ENCODE data around the gene POPDC2.

The POPDC2 gene

GRCh38 chr3:119652306-119653033, 7.9 kb downstream of the POPDC2 start:
- TF ChIP-seq TSHZ2 (CRISPR knock-in tag; IDR thresholded peaks at IDR 0.05): no peak
- TF ChIP-seq TOX (CRISPR knock-in tag; IDR thresholded peaks at IDR 0.05; ENCODE audit: borderline replicate concordance): no peak
- TF ChIP-seq CREB5 (CRISPR knock-in tag; IDR thresholded peaks at IDR 0.05; ENCODE audit: low read depth): no peak
- TF ChIP-seq PPARA (CRISPR knock-in tag; IDR thresholded peaks at IDR 0.05; ENCODE audit: borderline replicate concordance): no peak
- TF ChIP-seq CSDC2 (CRISPR knock-in tag; IDR thresholded peaks at IDR 0.05): no peak
- no peak for TF ChIP-seq SNAI2 (CRISPR knock-in tag; IDR thresholded peaks at IDR 0.05)
- no peak for TF ChIP-seq ZC3H10 (CRISPR knock-in tag; IDR thresholded peaks at IDR 0.05)
- no peak for TF ChIP-seq CSRNP3 (CRISPR knock-in tag; IDR thresholded peaks at IDR 0.05)
- TF ChIP-seq GLIS3 (CRISPR knock-in tag; IDR thresholded peaks at IDR 0.05): no peak
- TF ChIP-seq ISL1 (CRISPR knock-in tag; IDR thresholded peaks at IDR 0.05): no peak
- no peak for TF ChIP-seq POU6F1 (CRISPR knock-in tag; IDR thresholded peaks at IDR 0.05; ENCODE audit: borderline replicate concordance, low read depth)
- TF ChIP-seq ZNF565 (CRISPR knock-in tag; conservative IDR thresholded peaks at IDR 0.05; ENCODE audit: low read depth): no peak
- ATAC-seq: no peak; the same call in 1 of the 3 replicates

GRCh38 chr3:119649761-119650160, 10.6 kb downstream of the POPDC2 start:
- TF ChIP-seq CSDC2 (CRISPR knock-in tag; IDR thresholded peaks at IDR 0.05) (no peak), CSRNP3 (CRISPR knock-in tag; IDR thresholded peaks at IDR 0.05) (no peak), ISL1 (CRISPR knock-in tag; IDR thresholded peaks at IDR 0.05) (peak; percentile 14; the same call in 1 of the 2 replicates), PATZ1 (CRISPR knock-in tag; IDR thresholded peaks at IDR 0.05; ENCODE audit: borderline replicate concordance) (no peak), TSHZ2 (CRISPR knock-in tag; IDR thresholded peaks at IDR 0.05) (0 out of 2 replicates have a peak, but pooled peaks have one; percentile 31), CREB5 (CRISPR knock-in tag; IDR thresholded peaks at IDR 0.05; ENCODE audit: low read depth) (no peak), ZNF70 (CRISPR knock-in tag; IDR thresholded peaks at IDR 0.05) (no peak), ZC3H10 (CRISPR knock-in tag; IDR thresholded peaks at IDR 0.05) (no peak), POU6F1 (CRISPR knock-in tag; IDR thresholded peaks at IDR 0.05; ENCODE audit: borderline replicate concordance, low read depth) (no peak), ARNTL (CRISPR knock-in tag; IDR thresholded peaks at IDR 0.05; ENCODE audit: borderline replicate concordance, low read depth) (no peak)
- no peak for ATAC-seq
